Natural killer cell (primary cell): ENCODE measurements around the gene GAR1. TPM values are rescaled to one million over a fixed set of nuclear protein-coding genes. Genes with fewer than 3 reads are reported as not detected.
"Not testable (repeated sequence)": the region's sequence is repeated elsewhere in the genome, so short reads cannot be mapped to it uniquely, and the experiment has no call there.

Experiments used
- ATAC-seq, 3 donors: fragments of 150-1000 bp in 2 of 3; fragments of 200-7000 bp in 1 of 3; cut with Tn5 transposase; 1 replicate in 1 of 3; 2 replicates in 2 of 3; pipeline ENCODE4 v1.10.0; 2021; ENCODE audit warnings: mild to moderate bottlenecking in 2 of 3, moderate library complexity in 2 of 3
- DNase-seq, 2 donors: peaks; one replicate each; pipeline versions ENCODE4 v3.0.0 to v3.0.0-alpha.2; 2013 to 2021; ENCODE audit warnings: mixed read lengths in 1 of 2
- H3K27ac ChIP-seq: one replicate; pipeline ENCODE4 v1.5.1; 2013; ENCODE audit warnings: mild to moderate bottlenecking, low read length
- H3K27me3 ChIP-seq: one replicate; pipeline ENCODE4 v1.6.1; 2013; ENCODE audit warnings: low read length; ENCODE audit not compliant: control insufficient read depth, insufficient read depth
- H3K36me3 ChIP-seq: one replicate; pipeline ENCODE4 v1.6.1; 2013; ENCODE audit warnings: low read length; ENCODE audit not compliant: control insufficient read depth, insufficient read depth
- H3K4me1 ChIP-seq: one replicate; pipeline ENCODE4 v1.6.1; 2013; ENCODE audit warnings: low read length; ENCODE audit not compliant: control insufficient read depth, insufficient read depth
- H3K4me3 ChIP-seq: one replicate; pipeline ENCODE4 v1.5.1; 2013; ENCODE audit warnings: low read length
- H3K9me3 ChIP-seq: one replicate; pipeline ENCODE4 v1.6.1; 2013; ENCODE audit warnings: low read length; ENCODE audit not compliant: control insufficient read depth, insufficient read depth
- H3K27ac Mint-ChIP-seq, 2 donors: one replicate each; pipeline ENCODE4 v1.8.0; 2022; ENCODE audit warnings: mild to moderate bottlenecking in 2 of 2, mixed read lengths in 2 of 2, moderate library complexity in 1 of 2
- H3K27me3 Mint-ChIP-seq, 2 donors: one replicate each; pipeline ENCODE4 v1.8.0; 2022; ENCODE audit warnings: low read depth in 2 of 2, mixed read lengths in 2 of 2
- H3K36me3 Mint-ChIP-seq: one replicate; pipeline ENCODE4 v1.8.0; 2022; ENCODE audit warnings: mixed read lengths
- H3K4me1 Mint-ChIP-seq, 2 donors: one replicate each; pipeline ENCODE4 v1.8.0; 2022; ENCODE audit warnings: mixed read lengths in 2 of 2
- H3K4me3 Mint-ChIP-seq: one replicate; pipeline ENCODE4 v1.8.0; 2022; ENCODE audit warnings: mild to moderate bottlenecking, moderate library complexity, mixed read lengths
- H3K9me3 Mint-ChIP-seq, 2 donors: one replicate each; pipeline ENCODE4 v1.8.0; 2022; ENCODE audit warnings: mixed read lengths in 2 of 2
- CTCF ChIP-seq: fragments of 200-600 bp; IDR thresholded peaks from one replicate; pipeline ENCODE4 v1.8.0; 2022; ENCODE audit warnings: antibody characterized with exemption
- WGBS: methylation state at CpG from one replicate; pipeline ENCODE4 v1.1.7; 2013; ENCODE audit warnings: missing lambda C conversion rate; ENCODE audit not compliant: insufficient coverage; 5-methylcytosine and 5-hydroxymethylcytosine counted together
- intact Hi-C: fragments of 100-400 bp; cut with micrococcal nuclease; formaldehyde crosslinking; loops from one replicate; pipeline ENCODE4 v1.14.2; 2022
- total RNA-seq, 4 donors: library from RNA; stranded (reverse); fragments of 120-200 nt in 1 of 4; gene quantifications; one replicate each; pipeline versions ENCODE4 v1.2.3 to v1.2.4, GENCODE V29; 2013 to 2022

GAR1 gene
- total RNA-seq, 3 donors from 2014 or later (not counting 1 experiment from before 2014, with no cell fraction given), result 9.5 to 11.2 (median 9.7) TPM

DNA sequence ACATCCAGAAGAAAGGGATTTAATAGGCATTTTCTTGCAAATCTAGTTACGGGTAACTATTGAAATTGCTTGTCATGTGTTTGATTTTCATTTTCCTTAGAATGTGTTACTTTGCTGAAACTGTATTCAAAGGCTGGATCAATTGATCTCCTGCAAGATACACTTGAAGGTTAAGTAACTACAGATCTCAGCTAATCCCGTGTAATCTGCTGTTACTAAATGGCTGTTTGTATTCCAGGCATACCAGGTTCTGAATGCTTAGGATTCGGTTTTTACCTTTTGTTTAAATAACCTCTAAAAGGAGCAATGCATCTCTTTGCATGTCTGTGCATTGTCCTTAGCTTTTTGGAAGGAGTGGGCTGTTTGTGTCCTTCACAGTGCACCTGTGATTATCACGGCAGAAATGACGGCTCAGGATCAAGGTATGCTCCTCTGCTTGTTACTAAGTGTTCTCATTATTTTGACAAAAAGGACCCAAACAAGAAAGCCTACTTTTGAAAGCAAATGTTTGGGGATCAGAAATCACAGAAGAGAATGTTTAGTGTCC is 32.4 kb downstream of the GAR1 start, which contains the start of gene LRIT3:
Gene LRIT3 (plus strand): TSS at position 212 of the 547 bp plus-strand sequence. CDS start 95 bp downstream, at position 307.
- H3K27me3 Mint-ChIP-seq, result peaks cover 4 to 11% of the 10 kb centered on the region in 2 donors
- no peak within 1 kb of the TSS for H3K4me3 ChIP-seq
- 98% methylated on average over 5 of the region's 5 CpGs for WGBS

GRCh38 chr4:109848501-109848900 is 32.9 kb downstream of the GAR1 start:
- no peaks in the 10 kb centered on the region for H3K36me3 ChIP-seq
- Mint-ChIP-seq H3K36me3 (no peaks in the 10 kb centered on the region), H3K4me3 (no peak overlapping the region), H3K4me1 (no peaks in the 10 kb centered on the region), H3K27me3 (peaks cover 7 to 11% of the 10 kb centered on the region in 2 donors), H3K9me3 (no peaks in the 10 kb centered on the region), H3K27ac (no peak overlapping the region)
- no peak for DNase-seq
- H3K4me1 ChIP-seq, result no peaks in the 10 kb centered on the region
- no peak overlapping the region for H3K4me3 ChIP-seq
- H3K9me3 ChIP-seq, result no peaks in the 10 kb centered on the region
- intact Hi-C loops, result no loop called here
- no peak for TF ChIP-seq CTCF
- H3K27me3 ChIP-seq, result no peaks in the 10 kb centered on the region
- H3K27ac ChIP-seq, result no peak overlapping the region
- 82% methylated on average over 2 of the region's 2 CpGs for WGBS
- ATAC-seq, result no peak

More for the DNA sequence above, 32.4 kb downstream of the GAR1 start, which contains the start of gene LRIT3:
- Mint-ChIP-seq H3K27ac (no peak within 1 kb of the TSS), H3K9me3 (no peaks in the 10 kb centered on the region), H3K4me3 (no peak within 1 kb of the TSS), H3K4me1 (no peaks in the 10 kb centered on the region), H3K36me3 (no peaks in the 10 kb centered on the region)
- no peak for DNase-seq
- Histone ChIP-seq H3K36me3 (no peaks in the 10 kb centered on the region), H3K9me3 (no peaks in the 10 kb centered on the region), H3K4me1 (no peaks in the 10 kb centered on the region), H3K27ac (no peak within 1 kb of the TSS), H3K27me3 (no peaks in the 10 kb centered on the region)
- intact Hi-C loops, result no loop called here
- no peak for TF ChIP-seq CTCF
- no peak for ATAC-seq

GRCh38 chr4:109850601-109851000 is 35.0 kb downstream of the GAR1 start:
- no peaks in the 10 kb centered on the region for H3K4me1 Mint-ChIP-seq
- no peak for TF ChIP-seq CTCF
- no peak overlapping the region for H3K4me3 Mint-ChIP-seq
- Histone ChIP-seq H3K4me3 (no peak overlapping the region), H3K27ac (no peak overlapping the region), H3K36me3 (no peaks in the 10 kb centered on the region), H3K9me3 (no peaks in the 10 kb centered on the region), H3K27me3 (no peaks in the 10 kb centered on the region), H3K4me1 (no peaks in the 10 kb centered on the region)
- ATAC-seq, result no peak
- intact Hi-C loops, result no loop called here
- DNase-seq, result no peak
- no peak overlapping the region for H3K27ac Mint-ChIP-seq
- H3K36me3 Mint-ChIP-seq, result no peaks in the 10 kb centered on the region
- WGBS, result 70% methylated on average over 4 of the region's 5 CpGs
- peaks cover 10 to 11% of the 10 kb centered on the region in 2 donors for H3K27me3 Mint-ChIP-seq
- H3K9me3 Mint-ChIP-seq, result no peaks in the 10 kb centered on the region

DNA sequence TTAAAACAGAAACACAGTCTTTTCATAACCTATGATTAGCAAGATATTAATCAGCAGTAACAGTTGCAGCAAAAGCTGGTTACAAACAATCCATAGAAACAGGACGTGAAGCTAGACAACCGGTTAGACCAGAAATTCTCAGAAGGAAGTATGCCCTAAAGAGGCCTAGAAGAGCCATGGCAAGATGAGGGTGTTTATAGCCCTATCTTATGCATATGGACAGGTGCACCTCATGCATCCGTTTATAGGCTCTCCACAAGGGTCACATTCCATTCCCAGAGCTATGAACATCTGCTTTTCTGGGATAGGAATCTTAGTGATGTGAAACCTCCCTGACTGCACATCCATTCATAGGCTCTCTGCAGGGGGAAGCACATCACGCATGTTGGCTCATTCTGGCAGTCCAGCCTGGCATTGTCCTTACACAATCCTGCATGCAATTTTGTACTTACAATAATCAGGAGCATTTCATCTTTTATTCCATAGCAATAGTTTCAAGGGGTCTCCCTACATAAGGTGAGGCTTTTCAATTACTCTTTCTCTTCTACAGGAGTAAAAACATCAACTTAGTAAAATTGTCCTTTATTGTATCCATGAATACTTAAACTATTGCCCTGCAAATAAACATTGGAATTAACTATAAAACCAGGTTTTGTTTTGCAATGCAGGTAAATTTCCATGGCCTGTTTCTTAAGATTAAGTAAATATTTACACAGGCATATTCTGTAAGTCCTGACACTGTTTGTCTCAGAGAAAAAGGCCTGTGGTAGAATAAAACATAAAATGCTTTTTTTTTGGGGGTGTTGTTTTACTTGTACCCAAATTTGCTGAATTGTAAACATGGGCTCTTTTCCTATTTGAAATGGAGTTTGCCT is 44.1 kb downstream of the GAR1 start:
- intact Hi-C loops, H3K27ac Mint-ChIP-seq, H3K4me1 ChIP-seq, H3K27me3 ChIP-seq, H3K36me3 Mint-ChIP-seq, H3K4me3 Mint-ChIP-seq, H3K27ac ChIP-seq, H3K4me1 Mint-ChIP-seq, H3K9me3 ChIP-seq, DNase-seq, ATAC-seq, H3K9me3 Mint-ChIP-seq, H3K27me3 Mint-ChIP-seq, H3K4me3 ChIP-seq, H3K36me3 ChIP-seq: not testable (repeated sequence)
- 94% methylated on average over 4 of the region's 4 CpGs for WGBS
